ENCODE results near the gene CTH. TPM values are rescaled to one million over a fixed set of nuclear protein-coding genes. Genes with fewer than 3 reads are reported as not detected.
"Not testable (repeated sequence)": the region's sequence is repeated elsewhere in the genome, so short reads cannot be mapped to it uniquely, and the experiment has no call there.

The CTH gene
- total RNA-seq, 1 donor from 2014 or later: 20.2 TPM

- peaks cover 4% of the 10 kb centered on the region for H3K27me3 Mint-ChIP-seq (ENCODE audit: unreplicated experiment)
- no peak for DNase-seq (ENCODE audit: low spot score)
- H3K4me3 Mint-ChIP-seq (ENCODE audit: unreplicated experiment): no peak overlapping the region
- H3K27ac Mint-ChIP-seq (ENCODE audit: unreplicated experiment): peak overlapping the region; percentile 90
- H3K36me3 Mint-ChIP-seq (ENCODE audit: low read depth, unreplicated experiment): peaks cover 13% of the 10 kb centered on the region
- no peak for TF ChIP-seq CTCF (IDR thresholded peaks at IDR 0.05; ENCODE audit: unreplicated experiment)
- no peaks in the 10 kb centered on the region for H3K9me3 Mint-ChIP-seq (ENCODE audit: unreplicated experiment)
- peaks cover 44% of the 10 kb centered on the region for H3K4me1 Mint-ChIP-seq (ENCODE audit: unreplicated experiment)
Measured at GRCh38 chr1:70441392-70442035, 30.4 kb downstream of the CTH start.

- Mint-ChIP-seq H3K27ac (ENCODE audit: unreplicated experiment) (peak overlapping the region; percentile 90), H3K4me1 (ENCODE audit: unreplicated experiment) (peaks cover 41% of the 10 kb centered on the region), H3K36me3 (ENCODE audit: low read depth, unreplicated experiment) (peaks cover 13% of the 10 kb centered on the region), H3K9me3 (ENCODE audit: unreplicated experiment) (no peaks in the 10 kb centered on the region), H3K4me3 (ENCODE audit: unreplicated experiment) (no peak overlapping the region), H3K27me3 (ENCODE audit: unreplicated experiment) (peaks cover 7% of the 10 kb centered on the region)
- no peak for TF ChIP-seq CTCF (IDR thresholded peaks at IDR 0.05; ENCODE audit: unreplicated experiment)
- no peak for DNase-seq (ENCODE audit: low spot score)
Measured at GRCh38 chr1:70442490-70442889, 31.4 kb downstream of the CTH start.

- TF ChIP-seq CTCF (IDR thresholded peaks at IDR 0.05; ENCODE audit: unreplicated experiment): no peak
- Mint-ChIP-seq H3K27me3 (ENCODE audit: unreplicated experiment) (peaks cover 7% of the 10 kb centered on the region), H3K9me3 (ENCODE audit: unreplicated experiment) (no peaks in the 10 kb centered on the region), H3K4me1 (ENCODE audit: unreplicated experiment) (peaks cover 34% of the 10 kb centered on the region), H3K27ac (ENCODE audit: unreplicated experiment) (peak overlapping the region; percentile 3), H3K4me3 (ENCODE audit: unreplicated experiment) (no peak overlapping the region), H3K36me3 (ENCODE audit: low read depth, unreplicated experiment) (peaks cover 10% of the 10 kb centered on the region)
- DNase-seq (ENCODE audit: low spot score): no peak
Measured at GRCh38 chr1:70443739-70444138, 32.7 kb downstream of the CTH start.

- Mint-ChIP-seq H3K36me3 (ENCODE audit: low read depth, unreplicated experiment) (peaks cover 3% of the 10 kb centered on the region), H3K9me3 (ENCODE audit: unreplicated experiment) (no peaks in the 10 kb centered on the region), H3K27ac (ENCODE audit: unreplicated experiment) (no peak overlapping the region), H3K27me3 (ENCODE audit: unreplicated experiment) (peaks cover 3% of the 10 kb centered on the region), H3K4me3 (ENCODE audit: unreplicated experiment) (no peak overlapping the region), H3K4me1 (ENCODE audit: unreplicated experiment) (peaks cover 2% of the 10 kb centered on the region)
- no peak for TF ChIP-seq CTCF (IDR thresholded peaks at IDR 0.05; ENCODE audit: unreplicated experiment)
- no peak for DNase-seq (ENCODE audit: low spot score)
Measured at GRCh38 chr1:70449049-70449448, 38.0 kb downstream of the CTH start.

- not testable (repeated sequence) for H3K27me3 Mint-ChIP-seq (ENCODE audit: unreplicated experiment); H3K4me3 Mint-ChIP-seq (ENCODE audit: unreplicated experiment); H3K9me3 Mint-ChIP-seq (ENCODE audit: unreplicated experiment); DNase-seq (ENCODE audit: low spot score); H3K27ac Mint-ChIP-seq (ENCODE audit: unreplicated experiment); H3K36me3 Mint-ChIP-seq (ENCODE audit: low read depth, unreplicated experiment); H3K4me1 Mint-ChIP-seq (ENCODE audit: unreplicated experiment)
Measured at GRCh38 chr1:70452164-70452939, 41.3 kb downstream of the CTH start.

Measured in endothelial cell (in vitro differentiated cells).